HK-2 (cell line): ENCODE data around the gene STX1B.
"Not testable (repeated sequence)": the region's sequence is repeated elsewhere in the genome, so short reads cannot be mapped to it uniquely, and the experiment has no call there.

ENCODE experiments used
- DNase-seq: peaks from one replicate; pipeline ENCODE4 v3.0.0-alpha.2; 2018; ENCODE audit not compliant: unreplicated experiment

The STX1B gene

DNA sequence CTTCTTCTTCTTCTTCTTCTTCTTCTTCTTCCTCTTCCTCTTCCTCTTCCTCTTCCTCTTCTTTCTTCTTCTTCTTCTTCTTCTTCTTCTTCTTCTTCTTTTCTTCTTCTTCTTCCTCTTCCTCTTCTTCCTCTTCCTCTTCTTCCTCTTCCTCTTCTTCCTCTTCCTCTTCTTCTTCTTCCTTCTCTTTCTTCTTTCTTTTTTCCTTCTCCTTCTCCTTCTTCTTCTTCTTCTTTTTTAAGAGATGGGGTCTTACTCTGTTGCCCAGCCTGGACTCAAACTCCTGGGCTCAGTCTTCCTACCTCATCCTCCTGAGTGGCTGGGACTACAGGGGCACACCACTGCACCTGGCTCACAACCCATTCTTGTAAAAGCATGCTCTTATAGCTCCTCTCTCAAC is 2.9 kb upstream of the STX1B start:
- DNase-seq = not testable (repeated sequence)

DNA sequence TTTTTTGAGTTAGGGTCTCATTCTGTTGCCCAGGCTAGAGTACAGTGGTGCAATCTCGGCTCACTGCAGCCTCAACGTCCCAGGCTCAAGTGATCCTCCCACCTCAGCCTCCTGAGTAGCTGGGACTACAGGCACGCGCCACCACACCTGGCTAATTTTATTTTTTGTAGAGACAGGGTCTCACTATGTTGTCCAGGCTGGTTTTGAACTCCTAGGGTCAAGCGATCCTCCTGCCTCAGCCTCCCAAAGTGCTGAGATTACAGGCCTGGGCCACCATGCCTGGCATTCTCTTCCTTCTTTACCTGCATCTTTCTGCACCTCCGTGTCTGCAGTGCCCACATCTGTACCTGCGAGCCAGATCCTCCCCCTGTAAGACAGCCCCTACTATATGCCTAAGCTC is 1.4 kb upstream of the STX1B start:
- not testable (repeated sequence) for DNase-seq

DNA sequence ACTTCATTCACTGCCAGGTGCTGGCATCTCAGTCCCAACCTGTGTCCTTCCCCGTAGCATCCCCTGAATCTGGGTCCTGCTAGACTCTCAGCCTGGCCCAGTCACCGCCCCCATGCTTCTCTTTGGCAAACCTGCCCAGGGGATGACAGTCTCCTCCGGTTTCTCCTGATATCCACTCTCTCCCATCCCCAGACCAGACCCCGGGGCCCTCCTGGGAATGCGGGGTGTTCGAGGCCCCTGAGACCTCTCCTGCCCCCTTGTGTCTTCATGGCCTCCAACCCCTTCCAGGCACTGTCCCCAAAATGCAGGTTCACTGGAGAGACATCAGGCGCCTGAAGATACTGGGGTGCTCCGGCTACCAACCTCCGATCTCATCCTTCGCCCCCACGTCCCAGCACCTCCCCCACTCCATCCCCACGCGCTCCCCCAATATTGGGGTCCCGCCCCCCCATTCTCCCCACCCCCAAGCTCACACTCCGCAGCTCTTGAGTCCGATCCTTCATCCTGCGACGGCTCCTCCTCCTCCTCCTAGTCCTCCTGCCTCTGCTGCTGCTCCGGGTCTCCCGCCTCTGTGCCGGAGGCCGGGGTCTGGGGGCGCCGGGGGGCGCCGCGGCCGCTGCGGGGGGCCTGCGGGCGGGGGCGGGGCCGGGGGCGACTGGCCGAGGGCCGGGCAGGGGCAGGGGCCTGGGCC is 399 bp downstream of the STX1B start:
- no peak for DNase-seq

DNA sequence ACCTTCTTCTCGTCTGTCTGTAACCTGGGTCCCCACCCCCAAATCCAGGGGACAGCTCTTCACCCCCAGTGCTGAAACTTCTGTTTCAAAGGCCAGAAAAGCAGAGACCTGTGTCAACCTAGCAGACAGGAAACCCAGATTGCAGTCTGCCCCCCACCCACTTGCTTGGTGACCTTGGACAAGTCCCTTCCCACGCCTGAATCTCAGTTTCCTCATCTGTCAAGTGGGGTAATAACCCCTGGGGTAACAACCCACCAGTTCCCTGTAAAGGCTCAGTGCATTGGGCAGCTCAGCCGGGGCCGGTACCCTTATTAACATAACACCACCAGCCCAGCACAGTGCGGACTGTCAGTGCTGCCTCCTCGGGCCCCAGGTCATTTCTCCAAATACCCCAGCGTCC is 1.3 kb downstream of the STX1B start:
- DNase-seq = no peak

DNA sequence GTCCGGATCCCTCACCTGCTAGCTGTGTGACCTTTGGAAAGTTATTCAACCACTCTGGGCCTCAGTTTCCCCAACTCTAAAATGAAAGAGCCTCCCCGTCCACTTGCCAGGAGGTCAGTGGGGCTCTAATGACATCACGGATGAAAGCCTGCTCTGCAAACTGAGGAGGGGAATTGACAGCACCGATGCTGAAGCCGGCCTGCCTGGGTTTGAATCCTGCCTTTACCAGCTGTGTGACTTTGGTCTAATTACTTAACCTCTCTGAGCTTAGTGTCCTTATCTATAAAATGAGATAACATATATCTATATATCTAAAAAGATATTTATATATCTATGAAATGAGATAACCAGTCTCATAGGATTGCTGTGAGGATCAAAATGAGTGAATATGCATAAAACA is 1.9 kb downstream of the STX1B start:
- DNase-seq = no peak

DNA sequence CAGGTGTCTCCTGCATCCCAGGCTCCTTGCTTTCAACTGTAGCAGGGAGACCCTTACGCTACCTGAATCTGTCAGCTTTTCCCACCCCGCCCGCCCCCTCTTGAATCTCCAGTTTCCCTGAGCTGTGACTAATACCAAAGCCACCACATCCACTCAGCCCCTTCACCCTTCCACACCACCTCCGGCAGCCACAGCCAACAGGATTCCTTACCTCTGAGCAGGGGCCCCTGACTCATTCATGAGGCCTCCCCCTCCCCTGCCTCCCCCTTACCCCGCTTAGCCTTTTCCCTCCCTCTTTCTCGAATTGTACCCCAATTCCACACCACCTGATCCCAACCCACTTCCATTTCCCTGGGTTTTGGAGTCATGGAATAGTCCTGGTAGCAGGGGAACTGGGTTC is 2.3 kb downstream of the STX1B start:
- peak; percentile 84 for DNase-seq

DNA sequence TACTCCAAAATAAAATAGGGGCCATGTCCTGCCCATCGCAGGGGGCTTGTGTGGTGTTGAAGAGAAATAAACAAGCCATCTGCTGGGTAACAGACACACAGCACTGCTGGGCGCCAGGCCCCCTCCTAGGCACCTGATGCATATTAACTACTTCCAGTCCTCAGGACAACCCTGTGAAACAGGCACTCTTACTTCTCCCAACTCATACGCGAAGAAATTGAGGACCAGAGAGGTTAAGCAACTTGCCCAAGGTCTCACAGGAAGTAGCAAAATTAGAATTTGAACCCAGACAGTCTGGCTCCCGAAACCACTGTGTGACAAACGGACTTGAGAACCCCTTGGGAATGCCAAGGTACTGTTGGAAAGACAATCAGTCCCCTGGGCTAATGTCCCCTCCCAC is 2.8 kb downstream of the STX1B start:
- no peak for DNase-seq

DNA sequence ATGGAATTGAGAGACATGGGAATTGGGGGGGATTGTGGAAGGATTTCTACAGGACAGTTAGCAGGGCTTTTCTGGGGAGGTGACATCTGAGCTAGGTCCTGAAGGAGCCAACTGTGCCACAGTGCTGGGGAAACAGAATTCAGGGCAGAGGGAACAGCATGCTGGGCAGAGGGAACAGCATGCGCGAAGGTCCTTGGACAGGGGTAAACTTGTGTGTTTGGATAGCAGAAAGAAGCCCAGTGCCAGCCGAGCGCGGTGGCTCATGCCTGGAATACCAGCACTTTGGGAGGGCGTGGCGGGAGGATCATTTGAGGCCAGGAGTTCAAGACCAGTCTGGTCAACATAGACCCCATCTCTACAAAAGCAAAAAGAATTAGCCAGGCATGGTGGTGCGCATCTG is 3.8 kb downstream of the STX1B start:
- DNase-seq = no peak

DNA sequence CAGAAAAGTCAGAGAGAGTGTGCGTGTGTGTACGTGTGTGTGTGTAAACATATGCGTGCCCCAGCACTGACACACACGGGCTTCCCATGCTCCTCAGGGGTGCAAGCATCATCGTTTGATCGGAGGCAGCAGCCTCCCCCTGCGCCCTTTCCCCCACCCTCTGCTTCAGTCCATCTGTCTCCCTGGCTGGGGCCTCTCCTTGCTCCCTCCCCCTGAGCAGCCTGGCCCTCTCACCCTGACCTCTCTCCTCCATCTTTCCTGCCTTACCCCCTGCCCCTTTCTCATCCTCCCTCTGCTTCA is 4.4 kb downstream of the STX1B start:
- no peak for DNase-seq

DNA sequence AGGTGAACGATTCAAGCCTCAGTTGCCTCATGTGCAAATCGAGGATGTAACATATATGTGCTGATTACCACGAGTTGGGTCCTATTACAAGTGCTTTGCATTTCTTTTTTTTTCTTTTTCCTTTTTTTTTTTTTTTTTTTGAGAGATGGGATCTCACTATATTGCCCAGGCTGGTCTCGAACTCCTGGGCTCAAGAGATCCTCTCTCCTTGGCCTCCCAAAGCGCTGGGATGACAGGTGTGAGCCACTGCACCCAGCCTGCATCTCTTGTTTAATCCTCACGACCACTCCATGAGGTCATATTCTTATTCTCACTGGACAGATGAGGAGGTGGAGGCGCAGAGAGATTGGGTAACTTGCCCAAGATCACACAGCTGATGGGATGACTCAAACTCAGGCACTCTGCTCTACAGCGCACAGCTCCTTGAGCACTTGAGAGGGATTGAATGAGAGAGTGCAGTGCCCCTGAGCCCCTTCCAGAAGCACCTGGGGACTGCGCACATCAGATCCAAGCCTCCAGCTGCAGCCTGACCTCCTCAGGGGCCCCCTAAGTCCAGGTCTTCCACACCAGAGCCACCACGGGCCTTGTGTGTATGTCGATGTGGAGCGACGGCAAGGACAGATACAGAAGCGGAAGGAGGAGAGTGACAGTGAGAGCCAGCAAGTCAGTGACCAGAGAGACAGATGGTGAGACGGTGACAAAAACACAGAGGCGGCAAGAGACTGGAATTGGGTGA is 4.9 kb downstream of the STX1B start:
- no peak for DNase-seq

DNA sequence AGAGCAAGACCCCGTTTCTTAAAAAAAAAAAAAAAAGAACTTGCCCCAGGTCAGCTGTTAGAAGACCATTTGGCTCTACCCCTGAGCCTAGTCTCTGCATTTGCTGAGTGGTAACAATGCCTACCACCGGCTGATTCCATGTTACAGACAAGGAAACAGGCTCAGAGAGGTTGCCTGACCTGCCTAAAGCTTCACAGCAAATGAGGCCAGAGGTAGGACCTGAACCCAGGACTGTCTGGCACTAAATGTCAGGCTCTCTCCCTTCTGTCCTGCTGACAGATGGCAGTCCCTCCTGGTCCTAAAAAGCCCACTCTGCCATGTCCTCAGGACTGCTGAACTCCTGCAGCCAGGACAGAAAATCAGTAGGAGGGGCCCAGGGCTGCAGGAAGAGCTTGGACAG is 5.8 kb downstream of the STX1B start:
- DNase-seq = no peak

DNA sequence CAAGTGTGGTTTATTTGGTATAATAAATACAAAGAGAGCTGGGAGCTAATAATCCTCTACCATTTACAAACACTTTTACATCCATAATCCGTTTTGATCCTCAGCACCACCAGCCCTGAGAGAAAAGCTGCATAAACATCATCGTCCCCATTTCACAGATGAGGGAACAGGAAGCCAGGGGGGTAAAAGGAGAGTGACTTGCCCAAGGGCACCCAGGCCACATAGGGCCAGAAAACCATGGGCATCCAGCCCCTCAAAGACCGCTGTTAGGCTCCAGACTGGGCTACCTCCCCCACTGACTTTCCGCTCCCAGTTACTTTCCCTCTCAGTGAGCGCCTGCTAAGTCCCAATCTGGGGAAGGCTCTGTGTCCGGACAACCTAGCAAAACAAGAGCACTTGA is 6.7 kb downstream of the STX1B start:
- DNase-seq = no peak

DNA sequence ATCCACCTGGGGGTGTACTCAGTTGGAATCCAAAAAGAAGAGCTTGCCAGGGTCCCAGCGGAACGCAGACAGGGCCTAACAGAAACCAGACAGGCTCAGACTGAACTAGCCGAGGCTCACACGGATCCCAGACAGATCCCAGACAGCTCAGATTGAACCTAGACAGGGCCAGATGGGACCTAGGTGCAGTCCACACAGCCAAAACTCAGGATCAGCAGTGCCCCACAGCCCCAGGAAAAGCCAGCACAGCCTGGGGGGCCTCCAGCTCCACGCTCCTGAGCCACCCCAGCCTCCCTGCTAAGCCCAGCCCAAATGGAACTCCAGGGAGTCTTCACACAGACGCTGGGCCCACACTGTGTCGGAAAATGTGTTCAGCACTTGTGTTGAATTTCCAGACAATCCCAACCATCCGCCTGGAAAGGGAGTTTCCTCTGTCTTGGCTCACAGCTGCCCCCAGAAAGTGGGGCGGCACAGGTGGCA is 7.5 kb downstream of the STX1B start:
- DNase-seq = no peak

DNA sequence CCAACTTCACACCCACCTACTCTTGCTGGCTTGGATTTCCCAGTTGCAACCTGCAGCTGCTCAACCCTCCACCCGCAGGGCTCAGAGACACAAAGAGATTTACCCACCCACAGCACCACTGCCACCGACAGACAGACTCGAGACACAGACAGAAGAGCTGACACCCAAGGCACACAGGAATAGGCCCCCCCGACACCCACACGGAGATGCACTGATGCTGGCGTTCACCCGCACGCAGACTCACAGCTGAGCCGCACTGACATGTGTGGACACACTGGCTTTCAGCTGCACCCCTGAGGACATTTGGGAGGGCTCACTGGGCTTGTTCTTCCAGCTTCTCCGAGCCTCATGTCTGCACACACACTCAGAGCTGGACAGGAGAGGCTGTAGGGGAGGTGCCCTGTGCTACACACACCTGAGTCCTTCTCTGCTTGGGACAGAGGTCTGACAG is 8.2 kb downstream of the STX1B start:
- no peak for DNase-seq

DNA sequence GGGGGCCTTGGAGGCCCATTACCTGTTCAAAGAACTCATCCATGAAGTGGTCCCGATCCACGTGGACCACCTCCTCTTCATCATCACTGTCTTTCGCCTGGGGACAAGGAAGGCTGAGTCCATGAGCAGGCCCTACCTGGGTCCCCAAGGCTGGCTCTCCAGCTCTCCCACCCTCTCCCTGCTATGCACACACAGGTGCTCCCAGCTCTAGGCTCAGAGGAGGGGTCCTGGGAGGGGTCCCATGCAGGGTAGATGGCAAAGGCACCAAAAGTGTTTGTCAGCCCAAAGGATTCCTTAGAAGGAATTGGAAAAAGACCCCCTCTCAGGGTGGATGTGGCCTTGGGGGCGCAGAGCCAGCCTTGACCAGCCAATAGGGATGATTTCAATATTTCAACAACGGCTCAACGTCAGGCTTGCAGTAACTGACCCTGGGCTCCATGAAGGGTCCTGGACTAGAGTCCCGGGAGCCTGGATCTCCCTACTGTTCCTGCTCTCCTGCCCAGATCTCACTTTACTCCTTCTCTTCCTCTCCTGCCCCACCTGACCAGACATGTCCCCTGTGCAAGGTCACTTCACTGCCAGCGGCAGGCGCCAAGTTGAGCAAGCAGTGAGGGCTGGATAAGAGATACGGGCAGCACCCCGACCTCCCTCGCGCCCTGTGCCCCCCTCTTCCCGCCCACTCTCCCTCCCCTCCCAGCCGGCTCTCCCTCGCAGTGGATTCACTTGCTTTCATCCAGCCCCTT is 8.8 kb downstream of the STX1B start:
- DNase-seq = no peak

DNA sequence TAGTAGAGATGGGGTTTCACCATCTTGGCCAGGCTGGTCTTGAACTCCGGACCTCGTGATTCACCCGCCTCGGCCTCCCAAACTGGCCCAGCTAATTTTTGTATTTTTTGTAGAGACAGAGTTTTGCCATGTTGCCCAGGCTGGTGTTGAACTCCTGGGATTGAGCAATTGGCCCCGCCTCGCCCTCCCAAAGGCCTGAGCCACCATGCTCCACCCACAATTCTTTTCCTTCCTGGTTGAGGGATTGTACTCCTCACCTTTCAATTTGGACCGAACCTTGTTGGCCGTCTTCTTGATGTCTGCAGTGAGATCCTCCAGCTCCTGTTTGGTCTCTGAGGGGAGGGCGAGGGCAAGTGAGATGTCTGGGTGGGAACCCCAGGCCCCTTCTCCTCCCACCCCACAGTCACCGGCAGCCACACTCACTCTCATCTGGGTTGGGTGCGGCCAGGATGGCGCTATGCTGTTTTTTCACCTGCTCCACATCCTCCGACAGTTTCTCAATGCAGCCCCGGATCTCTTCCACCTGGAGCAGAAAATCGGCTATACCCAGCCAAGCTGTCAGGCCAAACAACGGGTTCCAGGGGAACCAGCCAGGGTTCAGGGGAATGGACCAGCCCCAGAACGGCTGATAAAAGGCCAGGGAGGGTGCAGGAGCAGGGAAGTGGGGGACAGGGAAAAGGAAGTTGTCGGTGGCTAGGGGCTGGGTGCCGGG is 9.6 kb downstream of the STX1B start:
- no peak for DNase-seq

DNA sequence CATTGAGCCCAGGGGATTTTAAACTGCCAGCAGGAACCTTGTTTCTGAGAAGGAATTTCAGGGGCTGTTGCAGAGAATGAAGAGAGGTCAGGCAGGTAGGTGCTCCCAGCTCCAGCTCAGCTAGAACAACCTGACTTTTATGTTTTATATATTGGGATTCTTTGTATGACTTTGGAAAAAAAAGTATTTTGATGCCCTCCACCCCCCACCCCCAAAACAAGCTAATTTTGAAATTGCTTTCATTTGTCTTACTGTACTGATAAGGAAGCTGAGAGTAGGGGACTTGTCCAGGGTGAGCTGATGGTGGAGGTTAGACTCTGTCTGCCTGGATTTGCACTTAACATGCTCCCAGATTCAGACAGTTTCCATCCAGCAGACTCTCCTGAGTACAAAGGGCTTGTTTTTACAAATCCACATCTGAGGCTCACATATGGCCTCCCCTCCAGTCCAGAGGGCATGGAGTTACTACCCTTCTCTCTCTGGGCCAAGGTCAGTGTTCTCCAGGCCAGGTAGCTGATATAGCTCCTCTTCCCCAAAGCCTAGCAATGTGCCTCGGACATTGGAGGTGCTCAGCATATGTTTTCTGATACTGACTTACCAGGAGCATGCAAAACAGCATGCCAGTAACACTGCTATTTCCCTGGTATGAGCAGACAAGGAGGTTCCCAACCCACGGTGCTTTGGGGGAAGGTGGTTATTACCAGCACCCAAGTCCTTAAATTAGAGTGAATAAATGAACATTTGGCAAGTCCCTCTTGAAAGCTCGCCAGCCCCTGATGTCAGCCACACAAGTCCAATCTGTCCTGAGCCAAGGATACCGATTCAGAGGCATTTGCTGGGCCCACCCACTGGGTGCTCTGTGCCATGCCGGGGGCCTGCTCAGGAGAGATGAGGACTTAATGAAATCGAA is 11.3 kb downstream of the STX1B start:
- no peak for DNase-seq

DNA sequence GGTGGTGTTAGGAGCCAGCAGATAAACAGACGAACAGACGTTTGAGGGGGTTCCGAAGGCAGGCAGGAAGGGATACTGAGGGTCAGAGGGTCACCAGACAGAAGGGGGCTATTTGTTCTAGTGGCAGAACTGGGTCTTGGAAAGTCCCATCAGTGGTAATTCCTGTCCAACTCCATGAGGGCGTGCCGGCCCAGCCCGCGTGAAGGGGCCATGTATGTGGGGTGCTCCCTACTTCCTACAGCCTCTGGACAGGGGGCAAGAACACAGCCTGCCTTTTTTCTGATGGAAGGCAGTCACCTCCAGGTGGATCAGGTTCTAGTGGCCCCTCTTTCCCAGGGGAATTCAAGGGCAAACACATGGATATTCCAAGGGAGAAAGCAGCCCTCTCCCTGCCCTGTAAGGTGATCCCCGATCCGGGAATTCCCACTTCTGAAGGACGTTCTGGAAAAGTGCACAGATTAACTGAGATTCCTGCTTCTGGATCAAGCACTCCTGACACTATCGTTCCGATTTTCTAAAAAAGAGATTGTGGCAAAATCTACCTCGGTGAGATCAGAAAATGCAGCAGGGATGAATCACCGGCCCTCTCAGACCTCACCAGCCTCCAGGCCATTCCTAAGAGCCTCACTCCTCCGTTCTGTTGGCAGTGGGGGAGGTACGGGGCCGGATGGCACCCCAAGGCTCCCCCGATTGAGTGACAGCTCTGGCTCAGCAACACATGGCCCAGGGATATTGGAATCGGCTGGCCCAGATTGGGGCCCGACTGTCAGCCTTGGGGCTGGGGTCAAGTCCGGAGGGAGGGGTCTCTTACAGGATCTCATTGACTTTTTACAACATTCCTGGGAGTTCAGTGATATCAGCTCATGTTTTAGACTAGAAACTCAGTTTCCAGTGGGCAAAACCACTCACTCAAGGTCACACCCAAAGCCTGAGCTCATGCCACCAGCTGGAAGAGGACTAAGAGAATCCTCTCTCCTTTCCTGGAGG is 12.4 kb downstream of the STX1B start:
- DNase-seq = peak; percentile 87

DNA sequence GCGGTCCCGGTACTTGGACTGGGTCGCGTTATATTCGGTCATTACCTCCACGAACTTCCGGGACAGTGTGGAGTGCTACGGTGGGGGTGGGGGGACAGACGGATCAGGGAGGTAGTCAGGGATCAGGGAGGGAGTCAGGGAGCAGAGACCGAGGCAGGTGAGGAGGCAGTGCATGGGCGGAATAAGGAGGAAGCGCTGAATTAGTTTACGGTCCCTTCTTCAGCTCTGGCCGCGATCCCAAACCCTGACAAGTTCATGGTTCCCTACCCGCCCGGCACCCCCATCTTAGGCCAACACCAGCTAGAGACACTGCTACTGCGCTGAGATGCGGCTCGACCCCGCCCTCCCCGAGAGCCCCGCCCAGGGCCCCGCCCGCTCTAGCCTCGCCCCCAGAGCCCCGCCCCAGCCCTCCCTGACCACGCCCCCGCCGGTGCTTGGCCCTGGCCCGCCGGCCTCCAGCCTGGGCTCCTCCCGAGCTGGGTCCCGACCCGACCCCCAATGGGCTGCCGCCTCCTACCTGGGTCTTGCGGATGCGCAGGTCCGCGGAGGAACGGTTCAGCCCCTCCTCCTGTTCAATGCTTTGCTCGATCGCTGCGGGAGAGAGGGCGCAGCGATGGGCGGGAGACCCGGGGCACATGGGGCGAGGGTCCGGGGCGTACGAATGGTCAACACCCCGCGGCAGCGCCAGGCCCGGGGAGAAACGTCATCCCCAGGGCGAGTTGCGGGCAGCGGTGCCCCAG is 13.3 kb downstream of the STX1B start:
- peak; percentile 98 for DNase-seq
